ENCODE data around the gene SLC16A8. TPM values are rescaled to one million over a fixed set of nuclear protein-coding genes. Genes with fewer than 3 reads are reported as not detected.

SLC16A8 gene
- total and polyA plus RNA-seq, 9 donors = 0.39 to 0.52 TPM; not detected in 7

GRCh38 chr22:38070250-38070921 is 13.6 kb downstream of the SLC16A8 start:
- Histone ChIP-seq H3K27me3 (no peaks in the 10 kb centered on the region), H3K27ac (peak overlapping the region in 1 of 2 donors; percentile 50), H3K4me3 (no peak overlapping the region), H3K36me3 (peaks cover 2% of the 10 kb centered on the region), H3K9me3 (no peaks in the 10 kb centered on the region), H3K4me1 (ENCODE audit: insufficient read depth) (no peaks in the 10 kb centered on the region)
- no peak for TF ChIP-seq EP300 (IDR thresholded peaks at IDR 0.05)
- no peak for DNase-seq
- intact Hi-C loops (cut with DNase I) = loop anchor here in 1 of 4 donors (10.0 kb wide), 1 partner anchor 174 kb away; no protein-coding TSS in a partner anchor
- 84 to 86% (median 85%) methylated on average over 11 of the region's 11 CpGs for WGBS, 3 donors

GRCh38 chr22:38069372-38070249 is 14.4 kb downstream of the SLC16A8 start:
- Histone ChIP-seq H3K27me3 (no peaks in the 10 kb centered on the region), H3K9me3 (no peaks in the 10 kb centered on the region), H3K4me3 (no peak overlapping the region), H3K27ac (peak overlapping the region in 1 of 2 donors; percentile 50), H3K4me1 (ENCODE audit: insufficient read depth) (no peaks in the 10 kb centered on the region), H3K36me3 (peaks cover 2% of the 10 kb centered on the region)
- 63 to 67% (median 67%) methylated on average over 21 of the region's 21 CpGs for WGBS, 3 donors
- DNase-seq = peak in 3 of 5 donors; percentile 48 to 62 (median 52)
- TF ChIP-seq EP300 (IDR thresholded peaks at IDR 0.05) = no peak
- no peak for TF ChIP-seq POLR2A (IDR thresholded peaks at IDR 0.05)
- peak in 1 of 3 donors; percentile 20 for TF ChIP-seq CTCF (IDR thresholded peaks at IDR 0.05)
- intact Hi-C loops (cut with DNase I) = loop anchor here in 1 of 4 donors (10.0 kb wide), 2 partner anchors 175 to 275 kb away; no protein-coding TSS in a partner anchor

GRCh38 chr22:38068641-38069371 is 15.2 kb downstream of the SLC16A8 start:
- H3K4me3 ChIP-seq = no peak overlapping the region
- H3K9me3 ChIP-seq = no peaks in the 10 kb centered on the region
- no peaks in the 10 kb centered on the region for H3K27me3 ChIP-seq
- intact Hi-C loops (cut with DNase I) = loop anchor here in 1 of 4 donors (10.0 kb wide), 1 partner anchor 276 kb away; no protein-coding TSS in a partner anchor
- peak overlapping the region; percentile 9 to 69 for H3K27ac ChIP-seq
- peak in 1 of 5 donors; percentile 18 for DNase-seq
- H3K36me3 ChIP-seq = peaks cover 2% of the 10 kb centered on the region
- TF ChIP-seq EP300 (IDR thresholded peaks at IDR 0.05) = no peak
- no peak for TF ChIP-seq CTCF (IDR thresholded peaks at IDR 0.05)
- TF ChIP-seq POLR2A (IDR thresholded peaks at IDR 0.05) = no peak
- 82 to 89% (median 87%) methylated on average over 12 to 13 of the region's 13 CpGs for WGBS, 3 donors
- no peaks in the 10 kb centered on the region for H3K4me1 ChIP-seq (ENCODE audit: insufficient read depth)

GRCh38 chr22:38067761-38068360 is 16.1 kb downstream of the SLC16A8 start:
- H3K27me3 ChIP-seq = no peaks in the 10 kb centered on the region
- DNase-seq = no peak
- H3K4me1 ChIP-seq (ENCODE audit: insufficient read depth) = no peaks in the 10 kb centered on the region
- H3K9me3 ChIP-seq = no peaks in the 10 kb centered on the region
- H3K4me3 ChIP-seq = no peak overlapping the region
- no peak overlapping the region for H3K27ac ChIP-seq
- intact Hi-C loops (cut with DNase I) = loop anchor here in 1 of 4 donors (10.0 kb wide), 1 partner anchor 277 kb away; no protein-coding TSS in a partner anchor
- TF ChIP-seq EP300 (IDR thresholded peaks at IDR 0.05) = no peak
- TF ChIP-seq CTCF (IDR thresholded peaks at IDR 0.05) = no peak
- no peak for TF ChIP-seq POLR2A (IDR thresholded peaks at IDR 0.05)
- 85 to 86% (median 85%) methylated on average over 13 of the region's 13 CpGs for WGBS, 3 donors
- peaks cover 2% of the 10 kb centered on the region for H3K36me3 ChIP-seq
